ENCODE data around the gene RUNX1.

Gene RUNX1

DNA sequence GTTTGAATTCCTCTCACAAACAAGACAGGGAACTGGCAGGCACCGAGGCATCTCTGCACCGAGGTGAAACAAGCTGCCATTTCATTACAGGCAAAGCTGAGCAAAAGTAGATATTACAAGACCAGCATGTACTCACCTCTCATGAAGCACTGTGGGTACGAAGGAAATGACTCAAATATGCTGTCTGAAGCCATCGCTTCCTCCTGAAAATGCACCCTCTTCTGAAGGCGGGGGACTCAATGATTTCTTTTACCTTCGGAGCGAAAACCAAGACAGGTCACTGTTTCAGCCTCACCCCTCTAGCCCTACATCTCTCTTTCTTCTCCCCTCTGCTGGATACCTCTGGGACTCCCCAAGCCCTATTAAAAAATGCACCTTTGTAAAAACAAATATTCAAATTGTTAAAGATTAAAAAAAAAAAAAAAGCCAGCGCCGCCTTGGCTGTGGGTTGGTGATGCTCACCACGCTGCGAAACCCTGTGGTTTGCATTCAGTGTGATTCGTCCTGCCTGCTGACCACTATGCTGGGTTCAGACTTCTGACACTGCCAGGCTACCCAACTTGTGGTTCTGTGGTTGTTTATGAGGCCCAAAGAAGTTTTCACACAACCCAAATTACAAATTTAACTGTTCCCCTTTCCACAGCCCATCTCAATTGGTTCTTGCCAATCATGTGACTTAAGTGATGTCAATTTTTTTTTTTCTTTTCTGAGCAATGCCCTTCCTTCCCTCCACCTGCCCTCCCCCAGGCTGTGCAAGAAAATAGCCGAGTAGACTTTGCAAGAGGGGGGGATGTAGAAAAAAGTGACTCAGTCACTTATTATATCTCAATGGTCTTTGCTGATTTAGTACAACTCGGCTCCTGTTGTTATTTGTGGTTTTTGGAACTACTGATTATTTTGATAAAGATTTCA lies at the start of gene RUNX1:
Gene RUNX1, minus strand, starts transcription at position 597 of the 912 bp plus-strand sequence.
- DNase-seq = peak; percentile 74

DNA sequence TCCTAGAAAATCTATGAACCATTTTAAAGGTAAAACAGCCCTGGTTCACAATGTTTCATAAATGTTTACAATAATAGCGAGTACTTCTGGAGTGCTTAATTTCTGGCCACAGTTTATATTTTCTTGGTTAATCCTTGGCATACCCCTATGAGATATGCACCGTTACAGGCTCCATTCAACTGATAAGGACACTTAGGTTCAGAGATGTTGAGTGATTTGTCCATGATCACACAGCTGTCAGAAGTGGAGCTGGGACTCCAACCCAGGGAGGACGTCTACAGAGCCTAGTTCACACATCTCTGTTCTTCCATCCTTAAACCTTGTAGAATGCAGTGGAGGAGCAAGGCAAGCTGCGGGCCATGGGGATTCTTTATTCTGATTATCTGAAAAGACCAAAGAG lies 48.4 kb upstream of the RUNX1 start:
- DNase-seq = no peak

DNA sequence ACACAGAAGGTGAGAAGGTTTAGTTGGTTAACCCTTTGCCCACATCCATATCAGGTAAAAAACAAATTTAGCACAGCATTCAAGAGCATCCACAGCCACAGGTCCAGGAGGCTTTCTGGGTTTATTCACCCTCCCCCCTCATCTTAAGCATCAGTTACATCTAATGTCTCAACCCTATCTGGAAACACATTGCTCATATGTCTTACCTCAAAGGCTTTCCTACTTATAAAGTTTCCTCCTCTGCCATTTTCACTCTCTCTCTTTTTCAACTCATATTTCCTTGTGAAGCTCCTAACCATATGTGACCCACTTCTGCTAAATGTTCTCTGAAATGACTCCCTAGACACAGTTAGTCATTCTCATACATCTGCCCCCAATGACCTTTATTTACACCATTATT lies 47.9 kb upstream of the RUNX1 start:
- DNase-seq = no peak

DNA sequence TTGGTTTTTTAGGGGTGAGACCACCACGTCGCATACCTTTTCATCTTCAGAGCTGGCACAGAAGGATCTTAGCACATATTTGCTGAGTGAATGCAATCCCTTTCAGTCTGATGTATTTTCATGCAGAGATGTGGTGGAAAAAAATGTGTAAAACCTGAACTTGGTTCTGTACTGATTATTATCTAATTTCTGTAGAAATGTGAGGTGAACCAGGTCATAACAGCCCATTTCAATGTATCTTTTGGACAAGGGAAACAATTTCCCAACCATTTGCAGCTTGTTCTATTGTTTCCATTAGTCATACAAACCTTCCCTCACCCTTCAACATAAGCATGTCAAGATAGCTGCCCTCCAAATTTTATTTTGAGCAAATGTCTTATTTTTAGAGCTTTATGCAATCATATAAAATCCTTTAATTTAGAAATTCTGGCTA lies 46.8 kb upstream of the RUNX1 start:
- no peak for DNase-seq

DNA sequence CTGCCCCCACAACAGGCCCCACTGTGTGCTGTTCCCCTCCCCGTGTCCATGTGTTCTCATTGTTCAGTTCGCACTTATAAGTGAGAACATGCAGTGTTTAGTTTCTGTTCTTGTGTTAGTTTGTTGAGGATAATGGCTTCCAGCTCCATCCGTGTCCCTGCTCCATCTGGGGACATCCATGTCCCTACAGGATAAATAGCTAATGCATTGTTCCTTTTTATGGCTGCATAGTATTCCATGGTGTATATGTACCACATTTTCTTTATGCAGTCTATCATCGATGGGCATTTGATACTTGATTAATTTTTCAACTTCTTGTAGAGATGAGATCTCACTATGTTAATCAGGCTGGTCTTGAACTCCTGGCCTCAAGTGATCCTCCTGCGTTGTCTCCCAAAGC lies 44.4 kb upstream of the RUNX1 start:
- DNase-seq = no peak

DNA sequence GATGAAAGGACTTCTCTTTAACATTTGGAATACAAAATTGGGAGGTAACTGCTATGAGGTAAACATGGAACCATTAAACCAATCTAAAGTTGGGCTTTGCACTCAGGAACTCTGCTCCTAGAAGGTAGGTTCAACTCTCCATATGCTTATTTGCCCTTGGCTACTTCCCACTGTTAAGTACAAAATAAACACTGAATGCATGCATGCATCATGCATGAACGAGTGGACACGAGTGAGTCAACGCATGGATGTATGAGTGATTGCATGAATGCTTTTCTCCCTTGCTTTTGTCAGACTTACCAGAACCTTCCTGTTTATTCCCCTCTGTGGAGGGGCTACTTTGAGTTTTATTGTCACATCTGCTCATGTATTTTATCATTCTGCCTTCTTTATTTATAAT lies 42.4 kb upstream of the RUNX1 start:
- DNase-seq = no peak

DNA sequence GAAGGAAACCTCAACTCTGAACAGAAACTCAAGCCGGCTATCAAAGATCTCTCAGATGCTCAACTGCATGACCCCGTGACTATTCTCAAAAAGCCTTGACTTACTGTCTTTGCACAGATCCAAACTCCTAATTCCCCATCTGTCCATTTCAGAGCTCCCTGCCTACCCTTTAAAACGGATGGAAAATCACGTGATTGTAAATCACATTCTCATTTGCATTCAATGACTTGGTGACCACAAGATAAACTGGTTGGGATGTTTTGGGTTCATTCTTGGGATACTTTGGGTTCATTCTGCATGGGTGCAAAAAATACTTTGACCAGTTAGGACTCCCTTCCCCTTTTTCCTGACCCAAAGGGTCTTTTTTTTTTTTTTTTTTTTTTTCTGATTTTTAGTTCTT lies 41.3 kb upstream of the RUNX1 start:
- no peak for DNase-seq

GRCh38 chr21:35088319-35088771 lies 39.2 kb upstream of the RUNX1 start:
- no peak for DNase-seq

DNA sequence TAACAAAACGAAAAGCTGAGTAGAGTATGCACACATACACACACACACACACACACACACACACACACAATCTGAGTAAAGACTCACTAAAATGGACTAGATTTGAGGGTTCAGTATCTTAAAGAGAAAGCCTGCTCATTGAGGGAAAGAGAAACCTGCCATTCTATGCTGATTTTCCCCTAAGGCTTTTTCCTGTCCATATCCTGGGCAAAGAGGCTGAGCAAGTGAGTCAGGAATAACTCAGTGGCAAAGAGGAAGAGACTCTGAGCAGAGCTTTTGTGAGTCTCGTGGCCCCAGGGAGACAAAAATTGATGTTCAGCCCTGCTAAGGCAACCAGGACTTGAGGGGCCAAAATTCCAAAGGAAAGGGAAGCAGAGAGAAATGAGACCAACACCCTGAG lies 37.3 kb upstream of the RUNX1 start:
- DNase-seq = no peak

GRCh38 chr21:35084869-35085268 lies 35.8 kb upstream of the RUNX1 start:
- no peak for DNase-seq

- no peak for DNase-seq
Observed at GRCh38 chr21:35083246-35083645, 34.1 kb upstream of the RUNX1 start.

- DNase-seq = no peak
Observed at GRCh38 chr21:35081861-35082260, 32.8 kb upstream of the RUNX1 start.

GRCh38 chr21:35079181-35079580 lies 30.1 kb upstream of the RUNX1 start:
- no peak for DNase-seq

- no peak for DNase-seq
Observed at GRCh38 chr21:35077975-35078374, 28.9 kb upstream of the RUNX1 start.

- DNase-seq = no peak
Observed at GRCh38 chr21:35077466-35077865, 28.4 kb upstream of the RUNX1 start.

DNA sequence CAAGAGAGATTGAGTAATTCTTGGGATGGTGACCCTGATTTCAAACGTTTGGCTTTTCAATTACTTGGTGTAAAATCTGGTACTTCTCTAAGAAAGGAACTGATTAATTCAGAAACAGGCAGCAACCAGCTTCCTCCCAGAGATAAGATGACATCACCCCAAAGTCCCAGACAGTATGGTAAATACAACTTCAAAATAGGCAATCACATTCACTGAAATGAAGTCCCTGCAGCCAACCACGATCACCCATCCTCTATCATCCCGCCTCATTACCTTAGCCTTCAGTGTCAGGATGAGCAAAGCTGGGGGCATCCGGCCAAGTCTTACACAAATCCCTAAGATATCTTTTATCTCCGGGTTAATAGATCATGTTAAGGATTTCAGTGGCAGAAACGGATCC lies 26.4 kb upstream of the RUNX1 start:
- DNase-seq = peak; percentile 40

- no peak for DNase-seq
Observed at GRCh38 chr21:35072960-35073359, 23.9 kb upstream of the RUNX1 start.

GRCh38 chr21:35072557-35072956 lies 23.5 kb upstream of the RUNX1 start:
- DNase-seq = no peak

DNA sequence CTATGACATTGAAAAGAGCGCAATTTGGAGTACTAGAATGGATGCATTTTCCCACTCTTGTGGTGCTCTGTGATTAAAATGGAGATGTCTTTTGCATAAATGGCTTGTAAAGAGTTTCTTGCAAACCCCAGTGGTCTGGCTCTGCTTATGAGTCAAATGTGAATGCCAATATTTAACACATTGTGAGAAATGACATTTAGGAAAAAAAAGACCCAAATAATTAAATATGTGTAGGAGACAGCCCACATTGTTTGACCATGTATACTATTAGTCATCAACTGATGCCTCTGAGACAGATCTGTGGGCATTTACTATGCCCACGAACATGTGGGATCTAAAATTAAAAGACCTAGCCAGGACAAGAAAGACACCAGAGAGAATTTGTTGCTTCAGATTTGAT lies 22.2 kb upstream of the RUNX1 start:
- no peak for DNase-seq

GRCh38 chr21:35070436-35070835 lies 21.3 kb upstream of the RUNX1 start:
- no peak for DNase-seq

- DNase-seq = no peak
Observed at GRCh38 chr21:35066824-35067223, 17.7 kb upstream of the RUNX1 start.

DNA sequence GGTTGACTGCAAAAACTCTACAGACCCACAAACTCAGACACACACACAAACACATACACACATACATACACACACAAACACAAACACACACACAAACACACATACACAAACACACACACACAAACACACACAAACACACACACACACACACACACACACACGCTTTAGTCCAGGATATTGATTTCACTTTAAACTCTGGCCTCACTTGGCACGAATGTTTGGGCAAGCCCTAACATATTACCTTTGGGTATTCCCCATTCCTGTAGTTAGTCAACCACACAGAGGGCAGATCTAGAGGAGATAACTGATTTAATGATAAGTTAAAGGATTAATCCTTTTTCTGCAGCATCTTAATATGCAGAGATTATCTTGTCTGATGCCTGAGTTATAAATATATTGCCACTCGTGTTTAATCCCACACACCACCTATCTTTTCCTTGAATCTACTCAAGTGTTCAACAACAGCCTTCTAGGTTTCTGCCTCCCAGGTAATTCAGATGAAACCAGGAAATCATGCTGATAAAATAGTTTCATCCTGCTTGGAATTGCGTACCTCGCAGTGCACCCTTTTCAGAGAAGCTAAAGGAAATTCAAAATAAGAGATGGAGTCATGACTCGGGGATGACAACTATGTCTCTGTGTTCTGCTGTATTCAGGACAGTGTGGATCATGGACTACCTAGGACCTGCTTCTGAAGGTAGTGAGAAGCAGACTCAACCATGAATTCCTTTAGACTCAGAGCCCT lies 14.5 kb upstream of the RUNX1 start:
- no peak for DNase-seq

GRCh38 chr21:35062016-35062415 lies 12.9 kb upstream of the RUNX1 start:
- no peak for DNase-seq

GRCh38 chr21:35059742-35060141 lies 10.6 kb upstream of the RUNX1 start:
- DNase-seq = no peak
